ENCODE data around the gene MACROD2.

- no peak for TF ChIP-seq CTCF (conservative IDR thresholded peaks at IDR 0.05 in 1 of 2, IDR thresholded peaks at IDR 0.05 in 1 of 2; ENCODE audit: extremely low read depth in 1 of 2, insufficient read depth in 1 of 2, low read depth in 1 of 2, low read length in 2 of 2)
- TF ChIP-seq EZH2 (IDR thresholded peaks at IDR 0.05; ENCODE audit: borderline replicate concordance, low read length): no peak
These were observed 977.4 kb downstream of the MACROD2 start for GRCh38 chr20:14972690-14973089.

All from mammary epithelial cell (primary cell).